Activated CD8-positive, alpha-beta memory T cell treated with anti-CD3 and anti-CD28 coated beads for 4 hours (primary cell): ENCODE data around the gene IL17RA.

ENCODE experiments used
- DNase-seq, 2 donors: peaks; one replicate each; pipeline ENCODE4 v3.0.0-alpha.2; 2020; ENCODE audit warnings: low read depth in 2 of 2

The IL17RA gene

GRCh38 chr22:17083811-17084441 is 874 bp upstream of the IL17RA start:
- DNase-seq, result no peak

DNA sequence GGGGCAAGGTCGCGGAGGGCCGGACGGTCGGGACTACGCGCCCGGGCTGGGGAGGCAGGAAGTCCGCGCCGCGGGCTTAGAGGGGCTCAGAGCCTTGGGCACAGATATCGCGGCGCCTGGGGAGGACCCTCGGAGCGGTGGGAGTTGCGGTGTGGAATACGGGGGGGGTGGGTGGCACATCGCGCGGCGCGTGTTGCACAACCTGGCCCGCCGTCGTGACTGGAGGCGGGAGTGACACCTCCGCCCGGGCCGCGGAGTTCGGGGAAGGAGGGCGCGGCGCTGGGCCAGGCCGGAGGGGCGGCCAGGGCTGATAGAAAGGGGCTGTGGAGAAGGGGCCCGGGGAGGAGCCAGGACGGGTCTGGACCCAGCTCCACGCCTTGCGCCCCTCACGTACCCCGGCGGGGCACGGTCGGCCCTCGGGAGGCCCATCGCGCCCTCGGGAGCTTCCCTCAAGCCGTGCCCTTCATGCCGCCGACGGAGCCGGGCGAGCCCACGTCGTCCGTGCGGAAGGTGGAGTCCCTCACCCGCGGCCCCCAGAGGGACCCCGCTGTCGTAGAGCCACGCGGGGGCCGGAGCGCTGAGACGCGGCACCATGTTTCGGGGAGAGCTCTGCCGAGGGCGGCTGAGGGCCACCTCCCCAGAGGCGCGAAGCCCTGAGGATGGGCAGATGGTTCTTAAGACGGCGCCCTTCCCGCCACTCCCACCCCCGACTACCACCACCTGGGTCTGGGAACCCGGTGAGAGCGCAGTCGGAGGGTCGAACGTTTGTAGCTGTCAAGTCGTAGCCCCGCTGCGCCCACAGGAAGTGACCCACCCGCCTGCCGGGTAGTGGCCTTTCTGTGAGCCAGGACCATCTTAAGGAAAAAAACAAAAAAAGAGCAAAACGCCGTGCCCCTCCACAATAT is 729 bp downstream of the IL17RA start:
- DNase-seq, result no peak

- DNase-seq, result no peak
Measured at GRCh38 chr22:17086296-17086695, 1.5 kb downstream of the IL17RA start.

- no peak for DNase-seq
Measured at GRCh38 chr22:17086788-17087497, 2.1 kb downstream of the IL17RA start.

GRCh38 chr22:17087498-17088131 is 2.8 kb downstream of the IL17RA start:
- no peak for DNase-seq

- DNase-seq, result no peak
Measured at GRCh38 chr22:17090550-17090949, 5.8 kb downstream of the IL17RA start.

DNA sequence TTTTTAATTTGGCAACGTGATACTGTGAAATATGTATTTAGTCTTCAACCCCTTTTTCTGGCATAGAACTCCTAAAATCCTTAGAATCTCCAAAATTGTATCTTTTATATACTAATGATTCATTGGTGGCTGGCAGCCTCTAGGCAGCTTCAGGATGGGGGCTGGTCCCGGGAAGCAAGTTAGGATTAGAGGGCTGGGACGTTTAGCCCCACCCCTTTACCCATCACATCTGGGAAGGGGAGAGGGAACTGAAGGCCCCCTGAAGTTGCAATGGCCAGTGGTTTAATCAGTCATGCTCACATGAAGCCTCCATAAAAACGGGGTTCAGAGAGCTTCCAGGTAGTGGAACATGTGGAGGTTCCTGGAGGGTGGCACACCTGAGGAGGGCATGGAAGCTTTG is 7.1 kb downstream of the IL17RA start:
- DNase-seq, result no peak

DNA sequence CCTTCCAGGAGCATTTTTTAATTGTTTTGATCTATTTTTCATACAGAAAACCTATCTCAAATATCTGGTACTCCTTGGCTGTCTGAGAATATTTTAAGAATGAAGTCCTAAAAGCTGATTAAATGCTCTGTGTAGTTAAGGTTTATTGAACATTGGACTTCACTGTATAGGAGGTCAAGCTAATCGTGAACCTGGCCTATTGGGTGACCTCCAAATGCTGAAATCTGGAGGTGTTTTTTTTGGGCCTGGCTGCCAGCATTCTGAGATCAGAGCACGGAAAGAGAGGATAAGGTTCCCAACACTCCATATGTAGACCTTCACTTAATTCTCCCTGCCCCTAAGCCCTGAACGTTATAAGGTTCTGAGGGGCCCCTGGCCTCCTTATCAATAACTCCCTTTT is 8.3 kb downstream of the IL17RA start:
- no peak for DNase-seq

- no peak for DNase-seq
Measured at GRCh38 chr22:17095538-17095937, 10.7 kb downstream of the IL17RA start.

- DNase-seq, result no peak
Measured at GRCh38 chr22:17096071-17096470, 11.3 kb downstream of the IL17RA start.

- no peak for DNase-seq
Measured at GRCh38 chr22:17097062-17097461, 12.3 kb downstream of the IL17RA start.

GRCh38 chr22:17097701-17098100 is 12.9 kb downstream of the IL17RA start:
- DNase-seq, result no peak

GRCh38 chr22:17098379-17098819 is 13.6 kb downstream of the IL17RA start:
- DNase-seq, result no peak

- DNase-seq, result no peak
Measured at GRCh38 chr22:17100621-17101020, 15.8 kb downstream of the IL17RA start.

DNA sequence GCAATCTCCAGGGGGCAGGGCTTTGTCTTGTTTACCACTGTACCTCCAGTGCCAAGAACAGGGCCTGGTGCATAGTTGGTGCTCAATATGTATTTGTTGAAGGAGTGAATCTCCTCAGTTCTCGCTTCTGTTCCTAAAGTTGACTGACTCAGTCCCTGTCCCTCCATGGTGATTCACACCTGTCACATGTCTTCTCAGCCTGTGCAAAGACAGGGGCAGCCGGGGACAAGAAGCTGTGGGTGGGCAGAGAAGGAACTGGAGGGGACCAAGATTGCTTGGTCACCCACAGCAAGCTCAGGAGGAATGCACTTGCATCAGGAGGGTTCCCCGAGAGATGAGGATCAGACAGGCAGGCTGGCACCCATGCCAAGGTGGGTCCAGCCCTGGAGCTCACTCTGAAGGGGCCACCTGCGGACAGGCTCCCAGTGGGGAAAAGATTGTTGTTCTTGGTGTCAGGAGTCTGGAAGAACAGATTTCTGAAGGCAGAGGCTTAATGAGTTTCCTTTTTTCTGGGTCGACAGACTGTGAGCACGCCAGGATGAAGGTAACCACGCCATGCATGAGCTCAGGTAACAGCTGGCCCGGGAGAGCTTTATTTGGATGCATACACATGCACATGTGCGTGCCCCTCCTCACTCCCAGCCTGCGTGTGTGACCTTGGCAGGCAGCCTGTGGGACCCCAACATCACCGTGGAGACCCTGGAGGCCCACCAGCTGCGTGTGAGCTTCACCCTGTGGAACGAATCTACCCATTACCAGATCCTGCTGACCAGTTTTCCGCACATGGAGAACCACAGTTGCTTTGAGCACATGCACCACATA is 16.9 kb downstream of the IL17RA start:
- no peak for DNase-seq

- no peak for DNase-seq
Measured at GRCh38 chr22:17102297-17102667, 17.5 kb downstream of the IL17RA start.

- no peak for DNase-seq
Measured at GRCh38 chr22:17103351-17103750, 18.6 kb downstream of the IL17RA start.

DNA sequence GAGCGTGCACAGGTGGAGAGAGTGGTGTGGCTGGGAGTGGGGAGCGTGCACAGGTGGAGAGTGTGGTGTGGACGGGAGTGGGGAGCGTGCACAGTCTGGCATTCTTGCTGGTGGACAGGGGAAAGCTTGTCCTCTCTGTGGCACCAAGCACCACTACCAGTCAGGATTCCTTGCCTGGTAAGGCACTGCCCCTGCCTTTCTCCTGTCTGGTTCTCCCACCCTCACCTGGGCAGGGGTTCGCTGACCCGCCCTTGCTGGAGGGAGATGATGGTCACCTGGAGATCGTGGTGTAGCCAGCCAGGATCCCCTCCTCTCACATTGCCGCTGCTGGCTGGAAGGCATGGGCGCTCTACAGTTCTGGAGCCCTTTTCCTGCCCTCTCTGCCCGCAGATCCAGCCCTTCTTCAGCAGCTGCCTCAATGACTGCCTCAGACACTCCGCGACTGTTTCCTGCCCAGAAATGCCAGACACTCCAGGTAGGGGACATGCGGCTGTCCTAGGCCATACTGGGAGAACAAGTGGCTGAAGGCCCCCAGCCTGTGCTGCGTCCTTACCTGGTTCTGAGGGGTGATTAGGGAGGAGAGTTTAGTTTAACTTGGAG is 19.6 kb downstream of the IL17RA start:
- DNase-seq, result no peak

DNA sequence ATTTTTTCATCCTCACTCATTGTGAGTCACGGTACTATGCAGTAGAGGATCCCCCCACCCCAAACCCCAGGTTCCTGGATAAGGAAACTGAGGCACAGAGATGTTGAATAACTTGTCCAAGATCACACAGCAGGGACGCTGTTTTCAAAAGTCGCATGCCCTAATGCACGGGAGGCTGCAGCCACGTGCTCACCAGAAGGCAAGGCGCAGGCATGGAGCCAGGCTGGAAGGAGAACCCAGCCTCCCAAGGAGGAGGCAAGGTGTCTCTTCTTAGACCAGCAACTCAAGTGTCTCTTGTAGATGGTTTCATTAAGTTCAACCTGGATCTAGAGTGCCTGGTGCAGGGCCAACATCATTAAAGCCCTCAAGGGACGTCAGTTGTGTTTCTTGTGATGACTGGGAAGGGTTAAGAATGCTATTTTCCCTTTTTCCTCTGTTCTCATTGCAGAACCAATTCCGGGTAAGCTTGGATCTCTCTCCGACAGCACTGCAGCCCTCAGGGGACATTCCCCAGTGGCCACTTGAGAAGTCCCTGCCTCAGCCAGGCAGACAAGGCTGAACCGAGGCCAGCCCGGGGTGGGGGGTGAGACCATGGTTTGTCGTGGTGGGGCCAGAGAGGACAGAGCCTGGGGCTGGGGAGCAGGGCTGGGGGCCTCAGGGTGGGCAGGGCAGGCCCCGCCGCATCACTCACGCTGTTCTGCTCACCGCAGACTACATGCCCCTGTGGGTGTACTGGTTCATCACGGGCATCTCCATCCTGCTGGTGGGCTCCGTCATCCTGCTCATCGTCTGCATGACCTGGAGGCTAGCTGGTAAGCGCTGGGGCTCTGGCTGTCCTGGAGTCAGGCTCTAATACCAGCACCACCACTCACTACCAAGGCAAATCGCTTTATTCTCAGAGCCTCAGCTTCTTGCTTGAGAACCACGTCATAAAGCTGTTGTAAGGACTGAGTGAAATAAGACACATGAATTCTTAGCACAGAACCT is 20.6 kb downstream of the IL17RA start:
- no peak for DNase-seq
